ENCODE results near the gene ADGRB2. TPM values are rescaled to one million over a fixed set of nuclear protein-coding genes. Genes with fewer than 3 reads are reported as not detected.

ADGRB2 gene
- total and polyA plus RNA-seq, 8 donors: 0.61 to 4.9 (median 1.9) TPM; not detected in 1

GRCh38 chr1:31744165-31744888, 19.8 kb downstream of the ADGRB2 start:
- H3K27ac ChIP-seq: no peak overlapping the region
- intact Hi-C loops (cut with DNase I; ENCODE audit: low total_unique reads): no loop called here
- peak in 1 of 2 donors; percentile 32 for DNase-seq
- no peaks in the 10 kb centered on the region for H3K27me3 ChIP-seq
- H3K4me1 ChIP-seq: peaks cover 0 to 11% (median 7%) of the 10 kb centered on the region in 4 donors
- TF ChIP-seq POLR2A (IDR thresholded peaks at IDR 0.05) (no peak), EP300 (IDR thresholded peaks at IDR 0.05) (no peak), CTCF (IDR thresholded peaks at IDR 0.05) (no peak), POLR2AphosphoS5 (IDR thresholded peaks at IDR 0.05) (no peak)
- WGBS, 5 donors: 87 to 92% (median 91%) methylated on average over 26 to 28 of the region's 28 CpGs
- no peak overlapping the region for H3K4me3 ChIP-seq
- H3K9me3 ChIP-seq: no peaks in the 10 kb centered on the region
- peaks cover 0 to under 1% (median 0%) of the 10 kb centered on the region in 4 donors for H3K36me3 ChIP-seq

- H3K27me3 ChIP-seq: no peaks in the 10 kb centered on the region
- TF ChIP-seq POLR2A (IDR thresholded peaks at IDR 0.05) (no peak), EP300 (IDR thresholded peaks at IDR 0.05) (no peak), CTCF (IDR thresholded peaks at IDR 0.05) (no peak), POLR2AphosphoS5 (IDR thresholded peaks at IDR 0.05) (no peak)
- peaks cover 0 to 7% (median 3%) of the 10 kb centered on the region in 4 donors for H3K36me3 ChIP-seq
- intact Hi-C loops (cut with DNase I; ENCODE audit: low total_unique reads): no loop called here
- no peak overlapping the region for H3K27ac ChIP-seq
- 84 to 91% (median 87%) methylated on average over 5 to 32 of the region's 32 CpGs for WGBS, 5 donors
- H3K4me3 ChIP-seq: no peak overlapping the region
- no peak for DNase-seq
- H3K4me1 ChIP-seq: peaks cover 0 to 11% (median 7%) of the 10 kb centered on the region in 4 donors
- H3K9me3 ChIP-seq: no peaks in the 10 kb centered on the region
These were observed 21.5 kb downstream of the ADGRB2 start for GRCh38 chr1:31742462-31743212.

GRCh38 chr1:31739346-31739745, 24.8 kb downstream of the ADGRB2 start:
- TF ChIP-seq POLR2AphosphoS5 (IDR thresholded peaks at IDR 0.05): no peak
- no peak for TF ChIP-seq CTCF (IDR thresholded peaks at IDR 0.05)
- no peak for TF ChIP-seq EP300 (IDR thresholded peaks at IDR 0.05)
- TF ChIP-seq POLR2A (IDR thresholded peaks at IDR 0.05): no peak
- Histone ChIP-seq H3K27ac (no peak overlapping the region), H3K4me1 (peaks cover 0 to 11% (median 6%) of the 10 kb centered on the region in 4 donors), H3K27me3 (no peaks in the 10 kb centered on the region), H3K9me3 (no peaks in the 10 kb centered on the region), H3K4me3 (no peak overlapping the region), H3K36me3 (peaks cover 0 to 7% (median 3%) of the 10 kb centered on the region in 4 donors)
- DNase-seq: peak in 1 of 2 donors; percentile 73
- intact Hi-C loops (cut with DNase I; ENCODE audit: low total_unique reads): no loop called here
- whole genome bisulfite sequencing, 5 donors: 27 to 60% (median 29%) methylated on average over 11 to 12 of the region's 12 CpGs

- 23 to 64% (median 30%) methylated on average over 4 to 18 of the region's 18 CpGs for WGBS, 5 donors
- H3K27me3 ChIP-seq: no peaks in the 10 kb centered on the region
- intact Hi-C loops (cut with DNase I; ENCODE audit: low total_unique reads): no loop called here
- no peaks in the 10 kb centered on the region for H3K9me3 ChIP-seq
- peaks cover 0 to 7% (median 3%) of the 10 kb centered on the region in 4 donors for H3K36me3 ChIP-seq
- H3K4me3 ChIP-seq: no peak overlapping the region
- peak; percentile 66 to 67 for DNase-seq
- peaks cover 0 to 11% (median 6%) of the 10 kb centered on the region in 4 donors for H3K4me1 ChIP-seq
- TF ChIP-seq CTCF (IDR thresholded peaks at IDR 0.05) (peak in 2 of 7 experiments; percentile 7 to 9), POLR2AphosphoS5 (IDR thresholded peaks at IDR 0.05) (no peak)
- no peak overlapping the region for H3K27ac ChIP-seq
These were observed 27.5 kb downstream of the ADGRB2 start for GRCh38 chr1:31736675-31737074.
